ENCODE results near the gene LIMS2. TPM values are rescaled to one million over a fixed set of nuclear protein-coding genes. Genes with fewer than 3 reads are reported as not detected.

The LIMS2 gene, protein sequence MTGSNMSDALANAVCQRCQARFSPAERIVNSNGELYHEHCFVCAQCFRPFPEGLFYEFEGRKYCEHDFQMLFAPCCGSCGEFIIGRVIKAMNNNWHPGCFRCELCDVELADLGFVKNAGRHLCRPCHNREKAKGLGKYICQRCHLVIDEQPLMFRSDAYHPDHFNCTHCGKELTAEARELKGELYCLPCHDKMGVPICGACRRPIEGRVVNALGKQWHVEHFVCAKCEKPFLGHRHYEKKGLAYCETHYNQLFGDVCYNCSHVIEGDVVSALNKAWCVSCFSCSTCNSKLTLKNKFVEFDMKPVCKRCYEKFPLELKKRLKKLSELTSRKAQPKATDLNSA
- total RNA-seq, result 18.7 TPM
- polyA plus RNA-seq, result 346 TPM

DNA sequence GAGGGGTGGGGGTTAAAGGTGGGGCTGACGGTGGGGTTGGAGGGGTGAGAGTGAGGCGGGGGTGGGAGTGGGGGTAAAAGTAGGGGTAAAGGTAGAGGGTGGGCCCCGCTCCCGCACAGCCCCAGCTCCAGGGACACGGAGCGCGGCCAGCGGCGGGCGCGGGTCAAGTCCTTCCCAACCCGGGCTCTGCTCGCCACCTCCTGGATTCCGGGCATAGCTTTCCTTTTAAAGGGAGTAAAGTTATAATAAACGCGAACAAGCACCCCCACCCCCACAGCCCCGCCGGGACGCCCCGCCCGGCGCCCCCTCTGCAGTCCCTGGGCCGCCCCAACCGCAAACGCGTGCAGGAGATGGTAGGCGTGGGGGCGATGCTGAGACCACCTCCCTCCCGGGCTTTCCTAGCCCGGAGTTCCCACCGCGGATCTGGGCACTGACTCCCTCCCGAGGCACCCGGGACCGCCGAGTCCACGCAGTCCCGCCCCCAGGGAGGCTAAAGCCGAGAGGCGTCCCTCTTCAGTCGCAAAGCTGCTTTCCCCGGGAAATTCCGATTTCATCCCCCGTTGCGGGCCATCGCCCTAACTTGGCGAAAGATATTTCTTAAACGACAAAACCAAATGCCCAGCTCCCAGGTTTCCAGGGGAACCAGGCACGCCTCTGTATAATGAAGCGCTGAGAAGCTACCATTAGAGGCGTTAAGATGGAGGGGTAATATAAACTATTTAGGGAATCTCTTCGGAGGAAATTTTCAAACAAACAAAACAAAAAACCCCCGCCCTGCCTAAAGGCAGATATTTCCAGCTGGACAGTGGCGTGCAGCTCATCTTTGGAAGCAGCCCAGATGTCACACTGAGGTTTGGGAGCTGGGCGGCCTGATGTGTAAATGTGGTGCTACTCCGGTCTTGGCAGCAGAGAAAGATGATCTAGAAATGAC is at the start of gene LIMS2:
TSS of gene LIMS2 (minus strand) at position 200 of the 931 bp plus-strand sequence. CDS start 506 bp downstream, outside the sequence.
- WGBS, result 2% methylated on average over 56 of the region's 56 CpGs

GRCh38 chr2:127722807-127723206 is 47.5 kb upstream of the LIMS2 start:
- no peak for DNase-seq (ENCODE audit: extremely low spot score)
- Histone ChIP-seq H3K4me3 (ENCODE audit: low read depth, low read length) (no peak overlapping the region), H3K36me3 (ENCODE audit: insufficient read depth) (peaks cover 7% of the 10 kb centered on the region), H3K27ac (ENCODE audit: low read depth) (no peak overlapping the region), H3K4me1 (ENCODE audit: insufficient read depth) (no peaks in the 10 kb centered on the region)
- WGBS, result 86% methylated on average over 3 of the region's 3 CpGs

More for the DNA sequence above, at the start of gene LIMS2:
- H3K36me3 ChIP-seq (ENCODE audit: insufficient read depth), result no peaks in the 10 kb centered on the region
- H3K4me1 ChIP-seq (ENCODE audit: insufficient read depth), result no peaks in the 10 kb centered on the region
- DNase-seq (ENCODE audit: extremely low spot score), result no peak
- peak within 1 kb of the TSS; percentile 51 for H3K27ac ChIP-seq (ENCODE audit: low read depth)
- peak within 1 kb of the TSS; percentile 73 for H3K4me3 ChIP-seq (ENCODE audit: low read depth, low read length)

DNA sequence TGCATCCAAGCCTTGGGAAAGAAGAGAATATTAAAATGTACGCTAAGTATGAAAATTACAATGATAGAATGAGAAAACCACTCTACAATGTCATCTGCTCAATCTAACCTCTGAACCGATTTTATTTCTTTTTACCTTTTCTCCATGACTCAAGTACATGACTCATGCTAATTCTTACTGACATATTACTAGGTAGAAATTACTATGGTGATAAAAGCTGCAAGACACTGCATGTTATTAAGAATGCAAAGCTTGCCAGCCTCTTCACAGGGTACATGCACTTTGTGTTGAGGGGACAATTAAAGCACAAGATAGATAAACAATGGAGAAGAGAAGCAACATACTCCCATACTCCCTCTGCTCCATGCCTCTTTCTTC is 46.6 kb upstream of the LIMS2 start:
- no peak for DNase-seq (ENCODE audit: extremely low spot score)
- Histone ChIP-seq H3K36me3 (ENCODE audit: insufficient read depth) (peaks cover 7% of the 10 kb centered on the region), H3K27ac (ENCODE audit: low read depth) (no peak overlapping the region), H3K4me3 (ENCODE audit: low read depth, low read length) (no peak overlapping the region), H3K4me1 (ENCODE audit: insufficient read depth) (no peaks in the 10 kb centered on the region)
- WGBS, result 92% methylated on average over 2 of the region's 2 CpGs

DNA sequence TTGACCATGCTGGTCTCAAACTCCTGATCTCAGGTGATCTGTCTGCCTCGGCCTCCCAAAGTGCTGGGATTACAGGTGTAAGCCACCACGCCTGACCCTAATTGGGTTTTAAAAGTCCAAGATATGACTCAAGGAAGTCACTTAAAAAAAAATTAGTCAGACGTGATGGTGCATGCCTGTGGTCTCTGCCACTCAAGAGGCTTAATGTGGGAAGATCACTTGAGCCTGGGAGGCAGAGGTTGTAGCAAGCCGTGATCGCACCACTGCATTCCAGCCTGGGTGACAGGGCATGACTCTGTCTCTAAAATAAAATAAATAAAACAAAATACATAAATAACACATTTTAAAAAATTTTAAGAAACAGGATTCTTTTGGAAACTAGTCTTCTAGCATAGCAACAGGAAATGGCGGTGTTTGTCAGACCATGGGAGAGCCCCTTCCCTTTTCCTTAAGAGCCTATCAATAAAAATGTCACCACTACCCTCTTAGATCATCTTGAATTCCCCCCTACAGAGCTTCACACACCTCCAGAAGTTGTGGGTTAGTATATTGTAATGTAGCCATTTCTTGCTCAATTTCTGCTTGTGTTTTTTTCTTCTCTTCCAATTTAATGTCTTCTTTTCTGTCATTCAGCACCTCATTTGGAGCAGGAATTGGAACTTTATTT is 46.1 kb upstream of the LIMS2 start:
- Histone ChIP-seq H3K36me3 (ENCODE audit: insufficient read depth) (peaks cover 10% of the 10 kb centered on the region), H3K27ac (ENCODE audit: low read depth) (no peak overlapping the region), H3K4me1 (ENCODE audit: insufficient read depth) (no peaks in the 10 kb centered on the region), H3K4me3 (ENCODE audit: low read depth, low read length) (no peak overlapping the region)
- 90% methylated on average over 6 of the region's 6 CpGs for WGBS
- no peak for DNase-seq (ENCODE audit: extremely low spot score)

GRCh38 chr2:127719301-127720218 is 44.2 kb upstream of the LIMS2 start:
- Histone ChIP-seq H3K36me3 (ENCODE audit: insufficient read depth) (peaks cover 8% of the 10 kb centered on the region), H3K4me1 (ENCODE audit: insufficient read depth) (no peaks in the 10 kb centered on the region), H3K4me3 (ENCODE audit: low read depth, low read length) (no peak overlapping the region), H3K27ac (ENCODE audit: low read depth) (no peak overlapping the region)
- 96% methylated on average over 13 of the region's 13 CpGs for WGBS
- DNase-seq (ENCODE audit: extremely low spot score), result no peak

- Histone ChIP-seq H3K4me1 (ENCODE audit: insufficient read depth) (no peaks in the 10 kb centered on the region), H3K36me3 (ENCODE audit: insufficient read depth) (peaks cover 8% of the 10 kb centered on the region), H3K27ac (ENCODE audit: low read depth) (no peak overlapping the region), H3K4me3 (ENCODE audit: low read depth, low read length) (no peak overlapping the region)
- DNase-seq (ENCODE audit: extremely low spot score), result no peak
- 95% methylated on average over 4 of the region's 4 CpGs for WGBS
Measured at GRCh38 chr2:127718271-127718670, 42.9 kb upstream of the LIMS2 start.

- DNase-seq (ENCODE audit: extremely low spot score), result no peak
- Histone ChIP-seq H3K36me3 (ENCODE audit: insufficient read depth) (peaks cover 7% of the 10 kb centered on the region), H3K4me1 (ENCODE audit: insufficient read depth) (no peaks in the 10 kb centered on the region), H3K4me3 (ENCODE audit: low read depth, low read length) (no peak overlapping the region), H3K27ac (ENCODE audit: low read depth) (no peak overlapping the region)
- WGBS, result 91% methylated on average over 14 of the region's 14 CpGs
Measured at GRCh38 chr2:127715778-127716449, 40.6 kb upstream of the LIMS2 start.

GRCh38 chr2:127713562-127713961 is 38.2 kb upstream of the LIMS2 start:
- no peak overlapping the region for H3K4me3 ChIP-seq (ENCODE audit: low read depth, low read length)
- DNase-seq (ENCODE audit: extremely low spot score), result no peak
- peaks cover 8% of the 10 kb centered on the region for H3K36me3 ChIP-seq (ENCODE audit: insufficient read depth)
- H3K27ac ChIP-seq (ENCODE audit: low read depth), result no peak overlapping the region
- 93% methylated on average over 25 of the region's 25 CpGs for WGBS
- no peaks in the 10 kb centered on the region for H3K4me1 ChIP-seq (ENCODE audit: insufficient read depth)

DNA sequence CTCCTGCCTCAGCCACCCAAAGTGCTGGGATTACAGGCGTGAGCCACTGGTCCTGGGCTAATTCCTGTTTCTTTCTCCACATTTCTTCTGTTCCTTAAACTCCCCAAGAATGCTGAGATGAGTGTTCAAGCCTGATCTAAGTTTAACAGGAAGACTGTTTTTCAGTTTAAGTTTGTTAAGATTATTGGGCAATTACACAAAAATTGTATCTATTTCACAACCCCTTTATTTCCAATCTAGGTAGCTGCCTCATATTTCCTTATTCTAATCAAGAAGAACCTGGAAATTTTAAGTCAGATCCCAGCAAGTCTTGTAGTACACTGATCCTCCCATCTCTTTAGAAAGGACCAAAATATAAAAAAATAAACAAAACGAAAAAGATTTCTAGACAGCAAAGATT is 37.7 kb upstream of the LIMS2 start:
- Histone ChIP-seq H3K4me3 (ENCODE audit: low read depth, low read length) (no peak overlapping the region), H3K27ac (ENCODE audit: low read depth) (no peak overlapping the region), H3K4me1 (ENCODE audit: insufficient read depth) (no peaks in the 10 kb centered on the region), H3K36me3 (ENCODE audit: insufficient read depth) (peaks cover 8% of the 10 kb centered on the region)
- no peak for DNase-seq (ENCODE audit: extremely low spot score)
- WGBS, result 86% methylated on average over 2 of the region's 2 CpGs

DNA sequence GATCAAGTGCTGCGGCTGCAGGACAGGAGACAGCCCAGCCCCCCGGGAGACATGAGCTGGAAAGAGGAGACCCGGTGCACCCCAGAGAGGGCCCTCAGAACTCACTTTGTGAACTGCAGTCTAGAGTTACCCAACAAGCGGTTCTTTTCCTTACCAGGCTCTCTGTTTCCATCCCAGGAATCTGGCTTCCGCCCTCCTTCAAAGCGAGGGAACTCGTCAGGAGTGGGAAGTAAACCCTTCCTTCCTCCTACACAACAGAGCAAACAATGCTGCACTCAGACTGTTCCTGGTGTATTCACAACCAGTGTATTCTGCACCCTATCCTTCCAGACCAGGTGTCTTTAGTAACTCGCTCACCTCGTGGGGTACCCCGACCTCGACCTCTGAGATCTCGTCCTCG is 34.0 kb upstream of the LIMS2 start:
- DNase-seq (ENCODE audit: extremely low spot score), result no peak
- no peak overlapping the region for H3K4me3 ChIP-seq (ENCODE audit: low read depth, low read length)
- WGBS, result 94% methylated on average over 13 of the region's 13 CpGs
- H3K27ac ChIP-seq (ENCODE audit: low read depth), result no peak overlapping the region
- H3K4me1 ChIP-seq (ENCODE audit: insufficient read depth), result no peaks in the 10 kb centered on the region
- peaks cover 6% of the 10 kb centered on the region for H3K36me3 ChIP-seq (ENCODE audit: insufficient read depth)

- Histone ChIP-seq H3K36me3 (ENCODE audit: insufficient read depth) (peaks cover 6% of the 10 kb centered on the region), H3K27ac (ENCODE audit: low read depth) (no peak overlapping the region), H3K4me1 (ENCODE audit: insufficient read depth) (no peaks in the 10 kb centered on the region), H3K4me3 (ENCODE audit: low read depth, low read length) (no peak overlapping the region)
- no peak for DNase-seq (ENCODE audit: extremely low spot score)
- WGBS, result 74% methylated on average over 9 of the region's 9 CpGs
Measured at GRCh38 chr2:127707890-127708648, 32.7 kb upstream of the LIMS2 start.

Data from urinary bladder (tissue), 4 donors.